Activated naive CD4-positive, alpha-beta T cell treated with anti-CD3 and anti-CD28 coated beads, Interleukin-2, amount 10 ng/mL, durations not matched to agents 7 days and 5 days (primary cell): ENCODE results near the gene FAM221A.
"Not testable (repeated sequence)": the region's sequence is repeated elsewhere in the genome, so short reads cannot be mapped to it uniquely, and the experiment has no call there.

Experiments used
- CTCF ChIA-PET: fragments of 350-600 bp; sonication (Branson Sonifier 250); formaldehyde crosslinking; loops from one replicate; lab custom pipeline; 2021; ENCODE audit warnings: antibody characterized with exemption; lab: Charles Lee
- DNase-seq: peaks from one replicate; pipeline ENCODE4 v3.0.0-alpha.2; 2020
- H3K27ac Mint-ChIP-seq: one replicate; pipeline ENCODE4 v1.8.0; 2021; ENCODE audit warnings: mild to moderate bottlenecking, moderate library complexity, mixed read lengths
- H3K27me3 Mint-ChIP-seq: one replicate; pipeline ENCODE4 v1.8.0; 2021; ENCODE audit warnings: mild to moderate bottlenecking, mixed read lengths
- H3K36me3 Mint-ChIP-seq: one replicate; pipeline ENCODE4 v1.8.0; 2021; ENCODE audit warnings: mixed read lengths
- H3K4me1 Mint-ChIP-seq: one replicate; pipeline ENCODE4 v1.8.0; 2021; ENCODE audit warnings: mixed read lengths
- H3K4me3 Mint-ChIP-seq: one replicate; pipeline ENCODE4 v1.8.0; 2021; ENCODE audit warnings: mild to moderate bottlenecking, moderate library complexity, mixed read lengths
- H3K9me3 Mint-ChIP-seq: one replicate; pipeline ENCODE4 v1.8.0; 2021; ENCODE audit warnings: mixed read lengths

Gene FAM221A

GRCh38 chr7:23714150-23714464, 34.1 kb downstream of the FAM221A start:
- Mint-ChIP-seq H3K27ac (no peak overlapping the region), H3K36me3 (no peaks in the 10 kb centered on the region), H3K4me3 (no peak overlapping the region), H3K4me1 (no peaks in the 10 kb centered on the region), H3K9me3 (no peaks in the 10 kb centered on the region), H3K27me3 (peaks cover 4% of the 10 kb centered on the region)
- CTCF ChIA-PET: interaction anchor here (1.0 to 2.9 kb wide), 5 partner anchors 15 to 167 kb away, joined by 3 to 17 read pairs (median 4); no protein-coding TSS in a partner anchor
- no peak for DNase-seq

- Mint-ChIP-seq H3K4me3 (no peak overlapping the region), H3K36me3 (no peaks in the 10 kb centered on the region), H3K9me3 (no peaks in the 10 kb centered on the region), H3K27me3 (peaks cover 4% of the 10 kb centered on the region), H3K4me1 (no peaks in the 10 kb centered on the region), H3K27ac (no peak overlapping the region)
- CTCF ChIA-PET: interaction anchor here (1.6 to 2.9 kb wide), 3 partner anchors 120 to 168 kb away, joined by 3 to 17 read pairs (median 12); no protein-coding TSS in a partner anchor
- no peak for DNase-seq
Observed at GRCh38 chr7:23714579-23714978, 34.6 kb downstream of the FAM221A start.

- DNase-seq: no peak
- no peaks in the 10 kb centered on the region for H3K9me3 Mint-ChIP-seq
- no peak overlapping the region for H3K27ac Mint-ChIP-seq
- H3K36me3 Mint-ChIP-seq: no peaks in the 10 kb centered on the region
- H3K4me1 Mint-ChIP-seq: no peaks in the 10 kb centered on the region
- no peak overlapping the region for H3K4me3 Mint-ChIP-seq
- CTCF ChIA-PET: interaction anchor here (0.9 to 2.9 kb wide), 3 partner anchors 144 to 168 kb away, joined by 3 to 17 read pairs (median 3); no protein-coding TSS in a partner anchor
- peaks cover 4% of the 10 kb centered on the region for H3K27me3 Mint-ChIP-seq
Observed at GRCh38 chr7:23715099-23715498, 35.1 kb downstream of the FAM221A start.

GRCh38 chr7:23717788-23718187, 37.8 kb downstream of the FAM221A start:
- Mint-ChIP-seq H3K4me1 (no peaks in the 10 kb centered on the region), H3K9me3 (no peaks in the 10 kb centered on the region), H3K27ac (no peak overlapping the region), H3K4me3 (no peak overlapping the region), H3K36me3 (no peaks in the 10 kb centered on the region), H3K27me3 (no peaks in the 10 kb centered on the region)
- CTCF ChIA-PET: interaction anchor here (0.8 to 2.1 kb wide), 3 partner anchors 23 to 171 kb away, joined by 3 to 9 read pairs (median 3); no protein-coding TSS in a partner anchor
- no peak for DNase-seq

GRCh38 chr7:23721456-23721855, 41.5 kb downstream of the FAM221A start:
- no peak overlapping the region for H3K27ac Mint-ChIP-seq
- DNase-seq: no peak
- no peaks in the 10 kb centered on the region for H3K36me3 Mint-ChIP-seq
- H3K9me3 Mint-ChIP-seq: no peaks in the 10 kb centered on the region
- H3K27me3 Mint-ChIP-seq: no peaks in the 10 kb centered on the region
- CTCF ChIA-PET: interaction anchor here (0.8 kb wide), 1 partner anchor 123 kb away, joined by 3 read pairs; no protein-coding TSS in a partner anchor
- no peaks in the 10 kb centered on the region for H3K4me1 Mint-ChIP-seq
- H3K4me3 Mint-ChIP-seq: no peak overlapping the region

- CTCF ChIA-PET, H3K4me1 Mint-ChIP-seq, H3K36me3 Mint-ChIP-seq, H3K9me3 Mint-ChIP-seq, H3K27me3 Mint-ChIP-seq, H3K27ac Mint-ChIP-seq, H3K4me3 Mint-ChIP-seq, DNase-seq: not testable (repeated sequence)
Observed at GRCh38 chr7:23722587-23723216, 42.7 kb downstream of the FAM221A start.

- not testable (repeated sequence) for DNase-seq, H3K4me3 Mint-ChIP-seq, H3K27ac Mint-ChIP-seq, H3K27me3 Mint-ChIP-seq, H3K9me3 Mint-ChIP-seq, H3K36me3 Mint-ChIP-seq, H3K4me1 Mint-ChIP-seq
- CTCF ChIA-PET: interaction anchor here (0.9 kb wide), 1 partner anchor 26 kb away, joined by 3 read pairs; no protein-coding TSS in a partner anchor
Observed at GRCh38 chr7:23724113-23724512, 44.1 kb downstream of the FAM221A start.

GRCh38 chr7:23742051-23742450, 62.1 kb downstream of the FAM221A start:
- CTCF ChIA-PET: no interaction called here
- H3K9me3 Mint-ChIP-seq: peaks cover 22% of the 10 kb centered on the region
- no peak for DNase-seq
- no peak overlapping the region for H3K27ac Mint-ChIP-seq
- H3K4me1 Mint-ChIP-seq: no peaks in the 10 kb centered on the region
- no peak overlapping the region for H3K4me3 Mint-ChIP-seq
- peaks cover 2% of the 10 kb centered on the region for H3K36me3 Mint-ChIP-seq
- H3K27me3 Mint-ChIP-seq: no peaks in the 10 kb centered on the region

- no peak overlapping the region for H3K27ac Mint-ChIP-seq
- H3K4me1 Mint-ChIP-seq: no peaks in the 10 kb centered on the region
- H3K36me3 Mint-ChIP-seq: peaks cover 2% of the 10 kb centered on the region
- no peak for DNase-seq
- CTCF ChIA-PET: no interaction called here
- H3K9me3 Mint-ChIP-seq: peaks cover 22% of the 10 kb centered on the region
- H3K27me3 Mint-ChIP-seq: no peaks in the 10 kb centered on the region
- H3K4me3 Mint-ChIP-seq: no peak overlapping the region
Observed at GRCh38 chr7:23743226-23743625, 63.2 kb downstream of the FAM221A start.

GRCh38 chr7:23746629-23747028, 66.6 kb downstream of the FAM221A start:
- H3K36me3 Mint-ChIP-seq: peaks cover 2% of the 10 kb centered on the region
- H3K27ac Mint-ChIP-seq: no peak overlapping the region
- H3K4me1 Mint-ChIP-seq: no peaks in the 10 kb centered on the region
- CTCF ChIA-PET: no interaction called here
- DNase-seq: no peak
- H3K27me3 Mint-ChIP-seq: no peaks in the 10 kb centered on the region
- H3K4me3 Mint-ChIP-seq: no peak overlapping the region
- H3K9me3 Mint-ChIP-seq: peaks cover 22% of the 10 kb centered on the region

- H3K4me3 Mint-ChIP-seq: no peak overlapping the region
- no peak for DNase-seq
- no peaks in the 10 kb centered on the region for H3K9me3 Mint-ChIP-seq
- no peaks in the 10 kb centered on the region for H3K27me3 Mint-ChIP-seq
- H3K36me3 Mint-ChIP-seq: no peaks in the 10 kb centered on the region
- no peaks in the 10 kb centered on the region for H3K4me1 Mint-ChIP-seq
- CTCF ChIA-PET: no interaction called here
- H3K27ac Mint-ChIP-seq: no peak overlapping the region
Observed at GRCh38 chr7:23751852-23752251, 71.9 kb downstream of the FAM221A start.
